GM21360 (cell line): Measurements from ENCODE around the gene GPR31.
"Not testable (repeated sequence)": the region's sequence is repeated elsewhere in the genome, so short reads cannot be mapped to it uniquely, and the experiment has no call there.

Source experiments
- ATAC-seq: cut with Tn5 transposase; IDR thresholded peaks from one replicate; pipeline ENCODE4 v1.9.1; 2021; ENCODE audit warnings: mild to moderate bottlenecking, moderate library complexity; ENCODE audit not compliant: unreplicated experiment

Gene GPR31

GRCh38 chr6:167167699-167168098, 9.9 kb upstream of the GPR31 start:
- ATAC-seq: not testable (repeated sequence)

DNA sequence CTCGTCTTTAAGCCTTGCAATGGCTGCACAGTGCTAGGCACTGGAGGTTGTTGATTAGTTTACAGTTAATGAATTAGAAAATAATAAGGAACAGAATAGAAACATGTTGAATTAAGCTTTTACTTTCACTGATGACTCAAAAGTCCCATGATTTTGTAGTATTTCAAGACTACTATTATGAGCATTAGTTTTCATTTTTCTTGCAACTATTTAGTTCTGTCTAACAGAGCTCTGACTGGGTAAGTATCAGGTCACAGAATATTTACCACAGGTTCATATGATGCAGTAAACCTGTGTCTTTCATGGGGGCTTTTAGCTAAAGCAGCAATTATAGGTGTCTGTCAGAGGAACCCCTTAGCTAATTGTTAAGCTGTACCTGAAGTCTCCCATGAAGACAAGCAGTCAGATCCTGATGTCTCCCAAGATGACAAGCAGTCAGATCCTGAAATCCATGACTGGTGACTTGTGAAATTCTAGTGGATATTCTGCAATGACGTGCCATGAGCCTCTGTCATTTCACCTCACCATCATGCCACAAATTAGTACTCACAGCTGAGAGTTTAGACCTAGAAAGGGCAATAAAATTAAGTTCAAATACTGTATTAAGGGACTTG, 8.2 kb upstream of the GPR31 start:
- no peak for ATAC-seq

- no peak for ATAC-seq
These were observed 6.5 kb upstream of the GPR31 start for GRCh38 chr6:167164261-167164660.

DNA sequence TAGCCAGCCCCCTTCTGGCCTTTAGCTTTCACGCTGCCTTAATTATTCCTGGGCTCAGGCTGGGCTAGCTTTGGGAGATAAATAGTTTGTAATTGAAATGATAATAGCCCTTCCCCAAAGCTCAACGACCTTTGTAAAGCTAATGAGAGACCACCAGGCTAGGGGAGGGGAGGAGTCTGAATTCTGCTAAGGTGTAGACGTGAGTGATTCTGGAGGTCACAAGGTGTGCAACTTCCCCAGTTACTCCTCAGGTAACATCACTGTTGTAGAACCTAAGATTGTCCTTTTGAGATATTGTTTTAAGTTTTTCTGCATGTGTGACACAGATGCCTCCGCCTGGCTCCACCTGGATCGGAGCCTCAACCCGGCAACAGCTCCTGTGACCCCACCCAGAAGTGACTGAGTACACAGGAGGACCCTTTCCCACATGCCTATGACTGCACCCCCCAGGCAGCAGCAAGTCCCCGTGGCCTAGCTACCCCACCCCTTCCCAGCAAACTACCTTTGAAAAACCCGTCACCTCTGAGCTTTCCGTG, 5.8 kb upstream of the GPR31 start:
- no peak for ATAC-seq

- no peak for ATAC-seq
These were observed 4.8 kb upstream of the GPR31 start for GRCh38 chr6:167162591-167162990.

GRCh38 chr6:167161851-167162467, 4.2 kb upstream of the GPR31 start:
- no peak for ATAC-seq

- no peak for ATAC-seq
These were observed 366 bp downstream of the GPR31 start for GRCh38 chr6:167157414-167157813.

GRCh38 chr6:167154895-167155294, 2.9 kb downstream of the GPR31 start:
- ATAC-seq: no peak

GRCh38 chr6:167154291-167154690, 3.5 kb downstream of the GPR31 start:
- ATAC-seq: no peak

- peak; percentile 48 for ATAC-seq
These were observed 4.2 kb downstream of the GPR31 start for GRCh38 chr6:167153521-167153959.

- ATAC-seq: peak; percentile 45
These were observed 4.9 kb downstream of the GPR31 start for GRCh38 chr6:167152862-167153261.

GRCh38 chr6:167151648-167152047, 6.1 kb downstream of the GPR31 start:
- no peak for ATAC-seq

DNA sequence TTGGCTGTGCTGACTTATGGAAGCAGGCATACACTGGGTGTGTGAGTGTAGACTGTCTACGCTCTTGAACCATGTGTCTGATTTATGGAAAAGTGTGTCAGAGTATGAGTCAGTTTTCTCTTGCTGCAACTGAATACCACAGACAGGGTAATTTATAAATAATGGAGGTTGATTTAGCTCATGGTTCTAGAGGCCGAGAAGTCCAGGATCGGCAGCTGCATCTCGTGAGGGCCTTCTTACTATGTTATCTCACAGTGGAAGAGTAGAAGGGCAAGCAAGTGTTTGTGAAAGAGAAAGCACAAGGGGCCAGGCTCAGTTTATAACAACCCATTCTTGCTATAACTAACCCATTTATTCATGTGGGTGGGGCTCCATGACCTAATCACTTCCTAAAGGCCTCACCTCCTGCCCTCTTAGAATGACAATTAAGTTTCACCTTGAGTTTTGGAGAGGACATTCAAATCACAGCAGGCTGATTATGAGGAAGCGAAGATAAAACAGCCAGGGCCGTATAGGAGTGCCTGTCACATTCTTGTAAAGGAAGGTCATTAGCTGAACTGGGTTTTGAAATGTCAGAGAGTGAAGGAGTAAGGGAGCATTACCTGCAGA, 6.7 kb downstream of the GPR31 start:
- ATAC-seq: peak; percentile 59

GRCh38 chr6:167148997-167149396, 8.8 kb downstream of the GPR31 start:
- no peak for ATAC-seq

DNA sequence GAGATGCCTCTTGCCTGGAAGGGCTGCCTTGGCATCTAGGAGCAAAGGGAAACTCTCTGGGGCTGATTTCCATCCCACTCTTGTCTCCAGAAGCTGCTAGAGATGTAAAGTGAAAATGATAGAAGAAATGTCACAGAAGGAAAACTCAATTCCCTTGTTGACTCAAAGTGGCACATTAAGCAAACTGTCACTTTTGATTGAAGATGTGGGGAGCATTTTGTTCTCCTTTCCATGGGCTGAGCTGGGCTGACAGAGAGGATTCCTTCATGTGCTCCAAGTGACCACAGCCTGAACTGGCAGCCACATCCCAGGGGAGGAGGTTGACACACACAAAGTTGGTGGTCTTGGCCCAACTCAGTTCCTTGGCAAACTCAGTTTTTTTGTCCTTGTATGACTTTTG, 9.8 kb downstream of the GPR31 start:
- ATAC-seq: no peak

GRCh38 chr6:167146977-167147376, 10.8 kb downstream of the GPR31 start:
- no peak for ATAC-seq

DNA sequence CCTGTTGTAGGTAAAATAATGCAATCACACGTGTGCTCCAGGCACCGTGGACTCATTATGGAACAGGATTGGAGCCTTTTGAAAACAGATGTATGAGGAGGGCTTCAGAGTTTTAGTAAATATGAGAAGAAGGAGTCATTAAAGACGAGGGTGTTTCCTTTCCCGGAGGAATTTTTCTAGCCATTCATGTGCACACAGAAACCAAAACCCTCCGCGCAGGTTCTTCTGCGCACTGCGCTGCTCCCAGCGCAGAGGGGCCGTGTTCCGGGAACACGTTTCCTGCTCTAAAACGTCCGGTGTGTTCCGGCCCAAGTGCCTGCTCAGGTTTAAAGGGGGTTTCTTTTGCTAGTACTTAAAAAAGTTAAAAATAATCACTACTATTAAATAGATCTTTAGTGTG, 11.6 kb downstream of the GPR31 start:
- ATAC-seq: peak; percentile 50

DNA sequence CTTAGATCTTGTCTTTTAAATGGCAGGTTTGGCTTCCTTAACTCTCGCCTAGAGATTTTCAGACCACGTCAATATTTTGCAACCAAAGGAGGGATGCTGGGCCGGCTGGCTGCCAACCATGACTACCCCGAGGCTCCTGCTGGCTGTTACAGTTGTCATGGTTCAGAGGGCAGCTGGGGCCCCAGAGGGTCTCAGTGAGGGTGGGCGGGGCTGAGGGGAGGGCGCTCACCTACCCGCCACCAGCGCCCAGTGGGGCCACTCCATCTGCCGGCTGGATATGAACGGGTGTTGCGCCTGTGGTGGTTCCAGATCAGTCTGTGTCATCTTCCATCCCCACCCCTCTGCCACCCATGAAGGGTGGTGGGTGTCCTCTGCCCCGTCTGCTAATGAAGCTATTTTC, 12.3 kb downstream of the GPR31 start:
- ATAC-seq: no peak

DNA sequence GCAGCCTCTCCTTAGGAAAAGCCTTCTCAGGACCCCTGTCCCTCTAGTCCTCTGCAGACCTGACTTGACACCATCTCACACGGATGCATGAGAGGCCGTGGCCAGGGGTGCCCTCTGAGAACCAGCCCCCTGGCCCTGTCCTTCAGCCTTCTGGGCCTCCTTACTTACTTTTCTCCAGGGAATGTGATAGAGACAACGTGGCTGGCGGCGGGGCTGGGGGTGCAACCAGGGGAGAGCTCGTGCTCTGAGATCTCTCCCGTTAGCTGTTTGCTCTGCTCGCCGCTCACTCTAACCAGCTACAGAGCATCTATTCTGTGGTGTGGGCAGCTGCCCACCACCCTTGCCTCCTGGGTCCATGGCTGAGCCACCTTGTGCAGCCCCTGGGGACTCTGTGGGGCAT, 14.7 kb downstream of the GPR31 start:
- ATAC-seq: no peak

- no peak for ATAC-seq
These were observed 15.4 kb downstream of the GPR31 start for GRCh38 chr6:167142433-167142761.

DNA sequence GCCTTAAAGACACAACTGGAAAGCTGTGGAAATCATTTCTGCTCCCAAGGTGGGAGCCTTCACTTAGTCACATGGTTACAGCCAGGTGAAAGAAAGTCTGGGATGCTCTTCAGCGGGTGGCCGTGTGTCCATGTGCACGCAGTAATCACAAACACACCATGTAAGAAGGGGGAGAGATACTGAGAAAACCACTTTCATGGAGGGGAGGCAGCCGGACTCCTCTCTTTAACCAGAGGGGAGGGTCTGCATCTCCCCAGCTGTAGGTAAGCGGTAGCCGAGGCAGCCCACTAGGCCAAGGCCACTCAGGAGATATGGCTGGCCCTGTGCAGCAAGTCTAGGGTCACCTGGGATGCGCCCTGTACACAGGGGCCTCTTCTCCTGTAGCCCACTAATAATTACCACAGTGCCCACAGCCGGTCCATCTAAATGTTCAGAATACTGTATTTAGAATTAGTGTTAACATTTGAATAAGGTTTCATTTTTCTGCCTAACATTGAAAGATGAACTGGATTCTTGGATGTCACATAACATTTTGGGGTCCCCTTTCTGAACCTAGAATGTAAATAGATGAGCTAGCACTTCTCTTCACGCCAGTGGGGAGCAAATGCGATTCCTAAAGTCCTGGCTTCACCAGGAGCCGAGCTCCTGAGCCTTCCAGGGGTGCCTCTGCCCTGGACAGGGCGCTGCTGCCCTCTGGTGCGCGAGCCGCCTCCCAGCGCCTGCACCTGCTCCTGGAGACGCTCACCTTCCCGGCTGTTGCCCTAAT, 15.9 kb downstream of the GPR31 start:
- ATAC-seq: no peak
